Stimulated activated CD8-positive, alpha-beta memory T cell treated with anti-CD3 and anti-CD28 coated beads, Interleukin-7, amount 100 ng/mL, for 4 hours (primary cell): ENCODE data around the gene FN1.

Experiments used
- DNase-seq, 2 donors: peaks; one replicate each; pipeline ENCODE4 v3.0.0-alpha.2; 2020; ENCODE audit warnings: low read depth in 2 of 2

FN1 gene

GRCh38 chr2:215441560-215442400 is 5.9 kb upstream of the FN1 start:
- no peak for DNase-seq

- DNase-seq, result no peak
These were observed 4.2 kb upstream of the FN1 start for GRCh38 chr2:215439980-215440512.

DNA sequence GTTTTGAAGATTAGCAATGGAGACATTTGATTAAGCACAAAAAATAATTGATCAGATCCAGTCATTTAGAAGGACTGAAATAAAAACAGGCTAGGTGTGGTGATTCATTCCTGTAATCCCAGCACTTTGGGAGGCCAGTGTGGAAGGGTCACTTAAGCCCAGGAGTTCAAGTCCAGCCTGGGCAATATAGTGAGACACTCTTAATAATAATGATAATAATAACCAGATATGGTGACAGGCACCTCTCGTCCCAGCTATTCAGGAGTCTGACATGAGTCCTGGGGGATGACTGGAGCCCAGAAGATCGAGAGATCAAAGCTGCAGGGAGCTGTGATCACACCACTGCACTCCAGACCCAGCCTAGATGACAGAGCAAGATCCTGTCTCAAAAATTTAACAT is 3.5 kb upstream of the FN1 start:
- DNase-seq, result no peak

DNA sequence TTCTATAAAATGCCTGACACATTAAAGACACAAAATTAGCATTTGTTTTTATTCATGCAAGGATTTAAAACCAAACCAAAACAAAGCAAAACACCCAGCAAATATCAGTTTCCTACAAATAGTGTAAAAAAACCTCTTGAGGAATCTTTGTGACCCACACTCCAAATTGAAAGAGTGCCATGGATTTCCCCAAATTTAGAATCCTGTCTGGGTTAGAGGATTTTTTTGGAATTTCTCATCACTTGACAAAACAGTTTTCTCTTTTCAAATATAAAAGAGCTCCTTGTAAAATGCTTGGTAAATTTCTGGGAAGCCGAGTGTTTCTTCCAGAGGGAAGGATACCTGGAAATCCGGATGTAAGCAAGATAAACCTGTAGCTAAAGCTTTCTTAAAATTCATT is 1.7 kb upstream of the FN1 start:
- no peak for DNase-seq

DNA sequence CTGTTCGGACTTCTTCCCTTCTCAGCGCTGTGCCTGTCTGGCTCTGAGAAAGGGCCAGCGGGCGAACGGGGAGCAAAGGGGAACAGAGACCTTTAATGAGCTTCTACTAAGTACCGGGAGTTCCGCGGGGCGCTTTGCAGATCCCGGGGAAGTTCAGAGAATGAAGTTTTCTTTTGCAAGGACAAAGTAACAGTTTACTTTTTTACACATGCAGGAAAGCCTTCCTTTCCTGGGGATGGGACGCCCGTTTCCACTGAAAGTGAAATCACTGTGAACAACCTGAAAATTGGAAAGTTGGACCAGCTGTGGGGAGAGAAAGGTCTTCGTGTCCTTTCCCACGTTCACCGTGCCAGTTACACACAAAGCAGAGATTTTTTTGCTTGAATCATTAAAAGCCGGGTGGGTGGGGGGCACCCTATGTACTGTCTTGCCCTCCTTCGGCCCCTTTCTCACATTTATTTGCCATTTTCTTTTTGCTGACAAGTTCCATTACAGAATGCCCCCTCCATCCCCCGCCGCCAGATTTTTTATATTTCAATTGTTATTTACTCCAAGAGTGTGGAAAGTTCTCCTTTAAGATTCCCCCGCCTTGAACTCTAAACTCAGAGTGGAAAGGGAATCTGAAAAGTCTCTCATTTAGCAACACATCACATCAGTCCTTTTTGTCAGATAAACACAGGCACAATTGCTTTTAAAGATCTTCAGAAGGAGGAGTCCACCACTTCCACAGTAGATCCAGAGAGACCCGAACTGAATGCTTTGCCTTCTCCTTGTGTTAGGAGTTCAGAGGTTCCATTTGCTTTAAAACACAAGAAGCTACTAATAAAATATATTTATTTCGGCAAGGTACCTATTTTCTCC is 1.1 kb upstream of the FN1 start:
- no peak for DNase-seq

GRCh38 chr2:215435280-215435869 is 493 bp downstream of the FN1 start:
- DNase-seq, result no peak

DNA sequence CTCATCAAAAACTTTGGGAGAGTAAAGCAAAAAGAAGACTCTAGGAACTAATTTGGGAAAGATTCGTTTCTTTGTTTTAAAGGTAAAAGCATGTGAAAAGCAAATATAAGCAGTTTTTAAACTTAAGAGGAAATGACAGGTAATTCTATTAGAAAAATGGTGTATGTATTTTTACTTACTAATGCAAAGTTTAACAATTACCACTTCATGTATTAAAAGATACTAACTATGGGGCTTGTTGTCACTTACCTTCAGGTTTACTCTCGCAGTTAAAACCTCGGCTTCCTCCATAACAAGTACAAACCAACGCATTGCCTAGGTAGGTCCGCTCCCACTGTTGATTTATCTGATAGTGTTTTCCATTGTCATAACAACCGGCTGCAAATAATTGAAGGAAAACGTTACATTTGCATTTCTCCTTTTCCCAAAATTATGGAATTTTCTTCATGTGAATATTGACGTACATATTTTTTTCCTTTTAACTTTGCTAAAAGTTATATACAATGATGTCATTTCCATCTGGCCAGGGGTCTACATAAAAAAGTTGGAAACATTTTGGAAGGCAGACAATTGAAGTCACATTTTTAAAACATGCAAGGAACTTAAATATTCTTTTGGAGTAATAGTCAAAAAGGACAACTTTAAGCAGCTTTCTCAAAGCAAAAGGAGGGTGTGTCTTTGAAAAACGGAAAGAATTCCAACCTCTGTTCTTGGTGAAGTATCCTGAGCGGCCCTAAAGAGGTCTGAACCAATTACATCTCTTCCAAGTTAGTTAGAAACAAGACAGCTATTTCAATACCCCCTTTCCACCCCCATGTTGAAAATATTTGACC is 1.2 kb downstream of the FN1 start:
- no peak for DNase-seq

DNA sequence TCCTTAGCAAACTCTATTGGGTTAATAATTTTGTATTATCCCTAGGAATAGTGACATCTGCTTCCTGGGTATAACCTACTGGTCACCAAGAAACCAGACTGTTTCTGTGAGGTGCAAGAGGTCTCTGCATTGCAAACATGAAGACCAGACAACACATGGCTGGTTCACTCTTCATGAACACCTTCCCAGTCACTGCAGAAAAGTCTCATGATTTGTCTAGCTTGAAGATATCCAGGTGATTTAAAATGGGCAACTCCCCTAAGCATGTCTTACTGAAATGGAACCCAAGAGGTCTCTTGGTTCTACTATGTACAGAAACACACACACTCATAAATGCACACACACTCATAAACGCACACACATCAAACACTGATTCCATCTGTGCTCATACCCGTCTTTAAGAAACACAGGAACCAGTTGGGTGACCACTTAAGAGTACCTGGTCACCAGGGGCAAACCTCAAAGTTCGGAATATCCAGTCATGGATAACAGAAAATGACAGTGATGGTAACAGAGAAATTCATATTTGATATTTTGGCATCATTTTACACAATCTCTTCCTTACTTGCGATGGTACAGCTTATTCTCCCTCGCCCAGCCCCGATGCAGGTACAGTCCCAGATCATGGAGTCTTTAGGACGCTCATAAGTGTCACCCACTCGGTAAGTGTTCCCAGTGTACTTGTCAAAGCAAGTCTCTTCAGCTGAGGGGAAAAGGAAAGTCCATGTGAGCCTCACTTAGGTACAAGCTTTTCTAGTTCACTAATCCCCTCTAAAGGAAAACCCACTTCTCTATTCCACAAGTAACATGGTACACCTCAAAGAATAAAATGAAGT is 2.9 kb downstream of the FN1 start:
- no peak for DNase-seq

DNA sequence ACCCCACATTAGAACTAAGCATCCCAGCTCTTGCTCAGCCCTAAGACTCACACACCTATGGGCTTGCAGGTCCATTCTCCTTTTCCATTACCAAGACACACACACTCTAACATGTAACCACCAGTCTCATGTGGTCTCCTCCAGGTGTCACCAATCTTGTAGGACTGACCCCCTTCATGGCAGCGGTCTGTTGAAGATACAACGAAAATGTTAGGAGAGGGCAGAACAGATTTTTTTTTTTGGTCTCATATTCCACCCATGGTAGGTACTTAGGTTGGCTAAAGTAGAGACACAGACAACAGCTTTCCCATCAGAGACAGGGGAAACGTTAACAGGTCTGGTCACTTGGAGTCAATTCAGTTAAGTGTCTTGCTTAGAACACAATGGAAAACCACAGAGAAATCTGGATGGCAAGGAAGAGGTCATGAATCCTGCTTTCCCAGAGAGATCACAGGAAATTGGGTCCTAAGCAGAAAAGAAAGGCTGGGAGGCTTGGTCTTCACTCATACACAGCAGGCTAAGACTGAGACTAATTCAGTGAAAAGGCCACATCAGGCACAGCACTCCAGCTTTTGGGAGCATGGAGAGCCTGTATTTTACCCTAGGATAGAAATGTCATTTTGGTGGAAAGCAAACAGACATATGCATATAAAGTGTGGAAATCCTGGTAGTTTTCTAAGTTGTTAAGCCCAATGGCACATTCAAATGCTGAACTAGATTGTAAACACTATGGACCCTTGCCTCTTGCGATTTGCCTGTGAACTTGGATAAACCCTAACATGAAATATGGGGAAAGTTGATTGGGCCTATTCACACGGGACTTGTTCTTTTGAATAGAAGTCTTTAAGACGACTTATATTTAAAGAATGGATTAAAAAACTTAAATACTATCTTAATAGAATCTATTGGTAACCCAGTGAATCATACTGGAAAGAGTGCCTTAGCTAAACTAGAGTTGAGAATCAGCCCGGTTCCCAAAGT is 3.8 kb downstream of the FN1 start:
- no peak for DNase-seq

DNA sequence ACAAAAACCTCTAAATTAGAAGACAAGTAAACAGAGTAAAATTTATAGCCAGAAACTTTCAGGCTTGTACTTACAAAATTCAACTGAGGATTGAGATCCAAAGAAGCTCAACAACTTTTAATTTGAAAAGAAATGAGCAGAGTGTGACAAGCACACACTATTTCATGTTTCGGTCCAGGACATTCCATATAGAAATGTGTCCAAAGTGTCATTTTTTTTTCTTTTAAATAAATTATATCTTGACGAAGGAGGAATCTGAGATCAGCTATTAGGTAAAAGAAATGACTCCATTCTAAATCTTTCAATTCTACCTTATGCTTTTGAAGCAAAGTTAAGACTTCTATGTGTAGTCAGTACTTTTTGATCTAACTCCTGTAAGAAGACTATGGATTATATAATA is 4.6 kb downstream of the FN1 start:
- no peak for DNase-seq

DNA sequence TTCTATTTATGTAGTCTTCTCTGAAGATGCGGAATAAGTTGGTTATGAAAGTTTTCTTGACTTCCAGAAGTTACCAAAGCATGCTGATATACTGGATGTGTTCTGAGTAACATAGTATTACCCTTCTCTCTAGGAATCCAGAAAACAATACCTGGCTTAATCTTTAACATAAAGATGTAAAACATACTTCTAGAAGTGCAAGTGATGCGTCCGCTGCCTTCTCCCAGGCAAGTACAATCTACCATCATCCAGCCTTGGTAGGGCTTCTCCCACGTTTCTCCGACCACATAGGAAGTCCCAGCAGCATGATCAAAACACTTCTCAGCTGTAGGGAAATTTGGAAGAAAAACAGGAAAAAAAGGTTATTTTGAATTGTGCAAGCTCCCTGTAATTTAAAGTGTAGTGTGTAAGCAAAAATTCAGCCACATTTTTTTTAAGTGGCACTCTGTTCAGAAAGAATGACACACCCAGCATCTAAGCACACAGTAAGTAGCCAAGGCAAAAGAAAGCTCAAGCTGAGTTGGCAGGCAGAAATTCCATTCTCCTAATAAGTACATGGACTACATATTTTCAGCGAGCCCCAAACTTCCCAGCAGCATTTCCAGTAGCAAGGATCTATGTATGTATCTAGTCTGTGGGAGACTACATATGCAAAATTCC is 5.2 kb downstream of the FN1 start:
- no peak for DNase-seq

- no peak for DNase-seq
These were observed 6.4 kb downstream of the FN1 start for GRCh38 chr2:215429424-215429823.

GRCh38 chr2:215428060-215428910 is 7.6 kb downstream of the FN1 start:
- no peak for DNase-seq

GRCh38 chr2:215427585-215427984 is 8.3 kb downstream of the FN1 start:
- no peak for DNase-seq

DNA sequence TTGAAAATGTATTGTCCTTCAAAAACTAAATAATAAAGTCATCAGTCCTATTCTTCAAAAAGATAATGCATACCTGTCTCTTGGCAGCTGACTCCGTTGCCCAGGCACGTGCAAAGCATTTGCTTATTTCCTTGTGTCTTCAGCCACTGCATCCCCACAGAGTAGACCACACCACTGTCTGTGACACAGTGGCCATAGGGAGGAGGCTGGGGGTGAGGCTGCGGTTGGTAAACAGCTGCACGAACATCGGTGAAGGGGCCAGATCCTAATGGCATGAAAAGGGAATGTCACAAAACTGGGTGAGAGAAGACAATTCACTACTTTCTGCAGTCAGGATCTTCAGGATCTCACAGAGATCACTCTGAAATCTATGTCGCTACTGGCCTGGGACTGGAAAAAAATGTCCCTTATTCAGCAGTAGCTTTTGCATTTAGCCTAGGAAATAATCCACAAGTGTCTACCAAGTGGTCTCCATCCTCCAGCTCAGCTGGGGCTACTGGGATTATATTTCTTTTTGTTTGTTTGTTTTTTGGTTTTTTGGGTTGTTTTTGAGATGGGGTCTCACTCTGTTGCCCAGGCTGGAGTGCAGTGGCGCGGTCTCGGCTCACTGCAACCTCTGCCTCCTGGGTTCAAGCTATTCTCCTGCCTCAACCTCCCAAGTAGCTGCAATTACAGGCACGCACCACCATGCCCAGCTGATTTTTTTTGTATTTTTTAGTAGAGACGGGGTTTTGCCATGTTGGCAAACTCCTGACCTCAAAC is 10.7 kb downstream of the FN1 start:
- no peak for DNase-seq

- no peak for DNase-seq
These were observed 11.8 kb downstream of the FN1 start for GRCh38 chr2:215423928-215424540.

DNA sequence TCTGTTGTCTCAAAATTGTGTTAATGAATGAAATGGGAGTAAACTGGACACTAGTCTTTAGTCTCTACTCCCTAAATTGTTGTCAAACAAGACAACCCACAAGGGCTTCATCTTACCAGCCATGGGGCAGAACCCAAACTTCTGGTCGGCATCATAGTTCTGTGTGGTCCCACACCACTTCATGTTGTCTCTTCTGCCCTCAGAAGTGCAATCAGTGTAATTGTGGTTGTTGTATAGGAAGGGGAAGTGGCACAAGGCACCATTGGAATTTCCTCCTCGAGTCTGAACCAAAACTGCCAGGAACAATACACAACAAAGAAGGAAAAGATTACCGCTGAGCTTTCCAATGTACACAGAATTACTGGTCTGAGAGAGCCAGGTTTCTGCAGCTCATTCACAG is 12.6 kb downstream of the FN1 start:
- no peak for DNase-seq
